Liver (tissue), 9 donors: ENCODE measurements around the gene CLCF1. TPM values are rescaled to one million over a fixed set of nuclear protein-coding genes. Genes with fewer than 3 reads are reported as not detected.

Experiments used
- DNase-seq: peaks from one replicate; pipeline ENCODE4 v3.0.0-alpha.2; 2017; ENCODE audit warnings: low spot score
- H3K27ac ChIP-seq, 2 donors: one replicate each; pipeline ENCODE4 v1.7.0; 2013; ENCODE audit warnings: inconsistent platforms in 2 of 2, low read length in 2 of 2, control low read depth in 1 of 2, low read depth in 1 of 2, mild to moderate bottlenecking in 1 of 2
- H3K27me3 ChIP-seq, 4 donors: one replicate each; pipeline versions ENCODE4 v1.6.1 to v1.7.0; 2013; ENCODE audit warnings: low read length in 3 of 4, inconsistent platforms in 1 of 4, mild to moderate bottlenecking in 1 of 4, moderate library complexity in 1 of 4; ENCODE audit not compliant: control insufficient read depth in 4 of 4, insufficient read depth in 4 of 4
- H3K36me3 ChIP-seq, 4 donors: one replicate each; pipeline versions ENCODE4 v1.6.1 to v1.7.0; 2013; ENCODE audit warnings: low read length in 3 of 4, mild to moderate bottlenecking in 3 of 4, low read depth in 1 of 4, moderate library complexity in 1 of 4; ENCODE audit not compliant: control insufficient read depth in 4 of 4, insufficient read depth in 3 of 4
- H3K4me1 ChIP-seq, 4 donors: one replicate each; pipeline versions ENCODE4 v1.6.1 to v1.7.0; 2013; ENCODE audit warnings: low read length in 3 of 4, mild to moderate bottlenecking in 3 of 4, moderate library complexity in 1 of 4; ENCODE audit not compliant: control insufficient read depth in 4 of 4, insufficient read depth in 4 of 4
- H3K4me3 ChIP-seq, 3 donors: one replicate each; pipeline versions ENCODE4 v1.6.1 to v1.7.0; 2013; ENCODE audit warnings: low read length in 3 of 3, control low read depth in 1 of 3, low read depth in 1 of 3, mild to moderate bottlenecking in 1 of 3
- H3K9ac ChIP-seq, 2 donors: one replicate each; pipeline ENCODE4 v1.7.0; 2013; ENCODE audit warnings: low read length in 2 of 2, mild to moderate bottlenecking in 2 of 2, moderate library complexity in 2 of 2, control low read depth in 1 of 2, low read depth in 1 of 2
- H3K9me3 ChIP-seq, 4 donors: one replicate each; pipeline versions ENCODE4 v1.6.1 to v1.7.0; 2013; ENCODE audit warnings: low read length in 3 of 4; ENCODE audit not compliant: control insufficient read depth in 4 of 4
- CTCF ChIP-seq: fragments of 150-350 bp; IDR thresholded peaks from 2 replicates; pipeline ENCODE4 v1.5.1; 2017; ENCODE audit warnings: improper control_type of control experiment, low read depth, low read length; ENCODE audit not compliant: missing input control
- FOXA1 ChIP-seq: IDR thresholded peaks from 2 replicates; pipeline ENCODE4 v1.6.1; 2016; ENCODE audit warnings: antibody characterized with exemption
- GABPA ChIP-seq, 2 donors: IDR thresholded peaks in 1 of 2; conservative IDR thresholded peaks in 1 of 2; 2 replicates each; pipeline ENCODE4 v1.6.1; 2016; ENCODE audit warnings: antibody characterized with exemption in 2 of 2, mild to moderate bottlenecking in 1 of 2, moderate library complexity in 1 of 2
- HNF4G ChIP-seq: IDR thresholded peaks from 2 replicates; pipeline ENCODE4 v1.6.1; 2016; ENCODE audit warnings: antibody characterized with exemption
- JUND ChIP-seq, 2 donors: IDR thresholded peaks; 2 replicates each; pipeline ENCODE4 v1.6.1; 2016; ENCODE audit warnings: antibody characterized with exemption in 2 of 2
- RAD21 ChIP-seq, 2 donors: IDR thresholded peaks; 2 replicates each; pipeline ENCODE4 v1.6.1; 2016; ENCODE audit warnings: antibody characterized with exemption in 2 of 2, mild to moderate bottlenecking in 2 of 2
- SP1 ChIP-seq: IDR thresholded peaks from 2 replicates; pipeline ENCODE4 v1.6.1; 2018; ENCODE audit warnings: antibody characterized with exemption, mild to moderate bottlenecking
- TAF1 ChIP-seq: conservative IDR thresholded peaks from 2 replicates; pipeline ENCODE4 v1.6.1; 2016; ENCODE audit warnings: antibody characterized with exemption, mild to moderate bottlenecking
- YY1 ChIP-seq: IDR thresholded peaks from 2 replicates; pipeline ENCODE4 v1.6.1; 2016; ENCODE audit warnings: antibody characterized with exemption, mild to moderate bottlenecking
- WGBS: extraction: QIAGEN DNeasy Blood & Tissue Kit; methylation state at CpG from one replicate; pipeline ENCODE4 v1.1.7; 2013; 5-methylcytosine and 5-hydroxymethylcytosine counted together
- polyA plus RNA-seq, 2 donors: library from polyadenylated mRNA; stranded (reverse) in 1 of 2; unstranded in 1 of 2; fragments of 200-250 nt in 1 of 2; fragments of >200 nt in 1 of 2; fragmentation: Nextera tagmentation in 1 of 2; extraction: Ambion mirVana in 1 of 2; gene quantifications; one replicate each; pipeline versions ENCODE4 v1.2.1 to v1.2.3, GENCODE V29; 2013 to 2015
- total RNA-seq, 2 donors: library from RNA; depleted of rRNA; stranded (reverse); fragments of >200 nt; gene quantifications; one replicate each; pipeline ENCODE4 v1.2.3, GENCODE V29; 2014
- donor health status: healthy.
- donor health status: healthy.
- donor health status: healthy.
- donor health status: healthy.
- donor health status: healthy.

CLCF1 gene
- total and polyA plus RNA-seq, 4 donors: 0.14 to 1.8 (median 0.20) TPM

DNA sequence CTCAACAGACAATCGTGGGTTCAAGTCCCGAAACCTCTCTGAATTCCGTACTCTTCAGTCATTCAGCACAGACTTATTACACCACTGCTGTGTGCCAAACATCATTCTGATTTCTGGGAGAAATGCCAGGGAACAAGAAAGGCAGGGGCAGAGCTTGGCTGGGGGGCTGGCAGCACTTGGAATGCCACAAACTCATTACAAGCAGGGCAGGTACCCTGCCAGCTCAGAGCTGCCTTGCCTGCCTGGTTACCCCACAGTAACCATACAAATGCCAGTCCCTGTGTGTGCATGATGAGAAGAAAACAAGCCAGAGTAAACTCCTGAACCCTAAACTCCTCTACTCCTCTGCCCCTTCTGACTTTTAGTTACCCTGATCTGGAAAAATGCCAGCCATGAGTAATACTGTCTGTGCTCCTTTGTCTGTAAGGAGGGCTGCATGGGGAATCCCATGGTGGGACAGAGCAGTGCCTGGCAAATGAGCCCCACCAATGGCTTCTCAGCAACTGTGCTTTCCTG is 11.5 kb upstream of the CLCF1 start:
- Histone ChIP-seq H3K9me3 (no peaks in the 10 kb centered on the region), H3K9ac (no peak overlapping the region), H3K36me3 (no peaks in the 10 kb centered on the region), H3K4me1 (peaks cover 0 to 5% (median 0%) of the 10 kb centered on the region in 4 donors), H3K27ac (no peak overlapping the region), H3K4me3 (no peak overlapping the region), H3K27me3 (no peaks in the 10 kb centered on the region)
- TF ChIP-seq GABPA (IDR thresholded peaks at IDR 0.05 in 1 of 2, conservative IDR thresholded peaks at IDR 0.05 in 1 of 2) (no peak), FOXA1 (no peak), HNF4G (no peak), TAF1 (no peak), YY1 (no peak)
- DNase-seq: no peak
- 65% methylated on average over 3 of the region's 3 CpGs for WGBS

- Histone ChIP-seq H3K27me3 (no peaks in the 10 kb centered on the region), H3K36me3 (no peaks in the 10 kb centered on the region), H3K9me3 (no peaks in the 10 kb centered on the region), H3K4me1 (peaks cover 0 to 2% (median 0%) of the 10 kb centered on the region in 4 donors), H3K9ac (no peak overlapping the region), H3K27ac (no peak overlapping the region), H3K4me3 (no peak overlapping the region)
- 43% methylated on average over 16 of the region's 16 CpGs for WGBS
- DNase-seq: peak; percentile 87
- TF ChIP-seq SP1 (no peak), RAD21 (IDR thresholded peaks at IDR 0.05) (peak; percentile 99 to 100), CTCF (peak; percentile 99)
Observed at GRCh38 chr11:67382276-67383136, 9.1 kb upstream of the CLCF1 start.

GRCh38 chr11:67381244-67381972 is 8.0 kb upstream of the CLCF1 start:
- H3K9me3 ChIP-seq: no peaks in the 10 kb centered on the region
- 79% methylated on average over 13 of the region's 13 CpGs for WGBS
- peaks cover 0 to 2% (median 0%) of the 10 kb centered on the region in 4 donors for H3K4me1 ChIP-seq
- H3K27me3 ChIP-seq: no peaks in the 10 kb centered on the region
- no peak for TF ChIP-seq JUND (IDR thresholded peaks at IDR 0.05)
- no peak overlapping the region for H3K9ac ChIP-seq
- no peak overlapping the region for H3K4me3 ChIP-seq
- DNase-seq: no peak
- H3K27ac ChIP-seq: no peak overlapping the region
- no peaks in the 10 kb centered on the region for H3K36me3 ChIP-seq
